Measurements from ENCODE around the gene ZNF276.
"Not testable (repeated sequence)": the region's sequence is repeated elsewhere in the genome, so short reads cannot be mapped to it uniquely, and the experiment has no call there.

ZNF276 gene

DNA sequence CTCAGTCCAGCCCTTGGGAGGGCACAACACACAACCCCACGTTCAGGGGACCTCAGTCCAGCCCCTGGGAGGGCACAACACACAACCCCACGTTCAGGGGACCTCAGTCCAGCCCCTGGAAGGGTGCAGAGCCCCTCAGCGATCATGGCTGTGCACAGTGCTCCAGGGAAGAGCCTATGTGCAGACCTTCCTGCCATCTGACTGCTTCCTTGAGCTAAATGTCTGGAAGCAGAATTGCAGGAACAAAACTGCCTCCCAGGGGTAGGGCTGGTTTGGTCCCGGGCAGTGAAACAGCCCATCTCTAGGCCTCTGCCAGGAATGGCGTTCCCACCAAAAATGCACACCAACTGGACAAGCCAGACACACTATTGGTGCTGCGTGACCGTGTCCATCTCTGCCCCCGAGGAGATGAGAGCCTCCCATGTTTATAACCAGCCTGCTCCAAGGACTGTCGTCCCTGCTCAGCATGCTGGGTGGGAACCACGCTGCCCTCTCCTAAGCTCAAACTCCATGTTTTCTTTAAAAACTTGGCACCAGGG lies 44.0 kb downstream of the ZNF276 start:
- no peak for DNase-seq (ENCODE audit: extremely low read depth, low read depth)
- TF ChIP-seq, protein P1, sequence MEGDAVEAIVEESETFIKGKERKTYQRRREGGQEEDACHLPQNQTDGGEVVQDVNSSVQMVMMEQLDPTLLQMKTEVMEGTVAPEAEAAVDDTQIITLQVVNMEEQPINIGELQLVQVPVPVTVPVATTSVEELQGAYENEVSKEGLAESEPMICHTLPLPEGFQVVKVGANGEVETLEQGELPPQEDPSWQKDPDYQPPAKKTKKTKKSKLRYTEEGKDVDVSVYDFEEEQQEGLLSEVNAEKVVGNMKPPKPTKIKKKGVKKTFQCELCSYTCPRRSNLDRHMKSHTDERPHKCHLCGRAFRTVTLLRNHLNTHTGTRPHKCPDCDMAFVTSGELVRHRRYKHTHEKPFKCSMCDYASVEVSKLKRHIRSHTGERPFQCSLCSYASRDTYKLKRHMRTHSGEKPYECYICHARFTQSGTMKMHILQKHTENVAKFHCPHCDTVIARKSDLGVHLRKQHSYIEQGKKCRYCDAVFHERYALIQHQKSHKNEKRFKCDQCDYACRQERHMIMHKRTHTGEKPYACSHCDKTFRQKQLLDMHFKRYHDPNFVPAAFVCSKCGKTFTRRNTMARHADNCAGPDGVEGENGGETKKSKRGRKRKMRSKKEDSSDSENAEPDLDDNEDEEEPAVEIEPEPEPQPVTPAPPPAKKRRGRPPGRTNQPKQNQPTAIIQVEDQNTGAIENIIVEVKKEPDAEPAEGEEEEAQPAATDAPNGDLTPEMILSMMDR (IDR thresholded peaks at IDR 0.05; ENCODE audit: low read depth, low read length) = no peak

DNA sequence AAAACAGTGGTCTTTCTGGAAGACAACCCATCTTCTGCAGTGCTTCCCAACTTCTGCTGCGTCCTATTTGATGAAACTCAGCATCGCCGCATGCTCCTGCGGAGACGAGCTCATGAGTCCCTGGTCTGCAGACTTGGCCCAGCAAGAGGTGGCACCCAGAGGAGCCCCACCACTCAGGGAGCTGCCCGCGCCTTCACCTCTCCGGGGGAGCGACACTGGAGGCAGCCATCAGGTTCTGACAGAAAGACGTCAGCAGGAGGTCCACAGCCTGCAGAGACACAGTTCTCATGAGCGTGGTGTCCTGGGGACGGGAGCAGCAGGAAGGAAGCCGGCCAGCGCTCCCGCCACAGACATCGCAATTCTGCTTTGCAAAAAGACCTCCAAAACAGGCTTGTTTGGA lies 49.0 kb downstream of the ZNF276 start:
- TF ChIP-seq, protein P1 (IDR thresholded peaks at IDR 0.05; ENCODE audit: low read depth, low read length) = no peak
- no peak for DNase-seq (ENCODE audit: extremely low read depth, low read depth)

- no peak for DNase-seq (ENCODE audit: extremely low read depth, low read depth)
- TF ChIP-seq, protein P1 (IDR thresholded peaks at IDR 0.05; ENCODE audit: low read depth, low read length) = no peak
Observed at GRCh38 chr16:89775223-89775622, 53.9 kb downstream of the ZNF276 start.

GRCh38 chr16:89778211-89778610 lies 56.9 kb downstream of the ZNF276 start:
- not testable (repeated sequence) for DNase-seq (ENCODE audit: extremely low read depth, low read depth)

- TF ChIP-seq, protein P1 (IDR thresholded peaks at IDR 0.05; ENCODE audit: low read depth, low read length) = no peak
- DNase-seq (ENCODE audit: extremely low read depth, low read depth) = no peak
Observed at GRCh38 chr16:89779231-89779908, 58.0 kb downstream of the ZNF276 start.

GRCh38 chr16:89779909-89780305 lies 58.6 kb downstream of the ZNF276 start:
- DNase-seq (ENCODE audit: extremely low read depth, low read depth) = no peak
- TF ChIP-seq, protein P1 (IDR thresholded peaks at IDR 0.05; ENCODE audit: low read depth, low read length) = no peak

DNA sequence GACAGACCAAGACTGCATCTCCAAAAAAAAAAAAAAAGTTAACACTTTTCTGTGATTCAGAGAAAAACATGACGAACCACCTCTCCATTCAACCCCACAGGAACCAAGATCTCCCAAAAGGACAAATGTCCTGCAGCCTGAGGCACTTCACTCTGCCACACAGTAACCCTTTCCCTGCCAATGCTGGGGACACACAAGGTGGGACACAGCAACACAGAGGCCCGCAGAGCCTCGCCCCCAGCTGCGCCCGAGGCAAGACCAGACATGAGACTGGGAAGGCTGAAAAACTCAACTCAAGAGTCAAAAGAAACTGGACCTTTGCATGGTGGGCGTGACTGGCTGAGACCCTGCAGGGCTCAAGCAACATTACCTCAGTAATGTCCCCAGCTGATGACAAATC lies 61.2 kb downstream of the ZNF276 start:
- DNase-seq (ENCODE audit: extremely low read depth, low read depth) = no peak
- TF ChIP-seq, protein P1 (IDR thresholded peaks at IDR 0.05; ENCODE audit: low read depth, low read length) = no peak

GRCh38 chr16:89783952-89784351 lies 62.6 kb downstream of the ZNF276 start:
- not testable (repeated sequence) for DNase-seq (ENCODE audit: extremely low read depth, low read depth)
